GM19043 (cell line): ENCODE results near the gene GALE.
A peak's percentile ranks its signal among the peaks of the same experiment; 100 is the strongest.
"Not testable (repeated sequence)": the region's sequence is repeated elsewhere in the genome, so short reads cannot be mapped to it uniquely, and the experiment has no call there.

Experiments used
- ATAC-seq: cut with Tn5 transposase; IDR thresholded peaks from one replicate; pipeline ENCODE4 v1.9.1; 2021; ENCODE audit warnings: low read depth; ENCODE audit not compliant: unreplicated experiment

The GALE gene

GRCh38 chr1:23793861-23794731 is 6.5 kb downstream of the GALE start:
- no peak for ATAC-seq

- ATAC-seq, result no peak
Measured at GRCh38 chr1:23793018-23793781, 7.4 kb downstream of the GALE start.

GRCh38 chr1:23792151-23792945 is 8.2 kb downstream of the GALE start:
- no peak for ATAC-seq

- ATAC-seq, result no peak
Measured at GRCh38 chr1:23791516-23792047, 9.0 kb downstream of the GALE start.

- ATAC-seq, result peak; percentile 93
Measured at GRCh38 chr1:23790696-23791515, 9.6 kb downstream of the GALE start, which contains the start of gene LYPLA2. LYPLA2 (plus strand) TSS chr1:23791145; CDS start chr1:23792683, 1,538 bp downstream.

GRCh38 chr1:23788695-23789094 is 11.9 kb downstream of the GALE start:
- ATAC-seq, result no peak

- no peak for ATAC-seq
Measured at GRCh38 chr1:23787701-23788100, 12.9 kb downstream of the GALE start.

- no peak for ATAC-seq
Measured at GRCh38 chr1:23784846-23785245, 15.7 kb downstream of the GALE start.

GRCh38 chr1:23783141-23783540 is 17.4 kb downstream of the GALE start:
- ATAC-seq, result not testable (repeated sequence)

GRCh38 chr1:23779826-23780371 is 20.7 kb downstream of the GALE start:
- no peak for ATAC-seq

GRCh38 chr1:23777979-23778814 is 22.4 kb downstream of the GALE start, which contains the start of gene PITHD1:
PITHD1 (plus strand) TSS chr1:23778418; CDS start chr1:23778516, 98 bp downstream.
- peak; percentile 46 for ATAC-seq

- ATAC-seq, result no peak
Measured at GRCh38 chr1:23776217-23776616, 24.3 kb downstream of the GALE start.

- no peak for ATAC-seq
Measured at GRCh38 chr1:23774174-23774880, 26.2 kb downstream of the GALE start.

- ATAC-seq, result no peak
Measured at GRCh38 chr1:23772854-23773242, 27.7 kb downstream of the GALE start.

- peak; percentile 51 for ATAC-seq
Measured at GRCh38 chr1:23772049-23772853, 28.3 kb downstream of the GALE start.

- no peak for ATAC-seq
Measured at GRCh38 chr1:23768733-23769132, 31.8 kb downstream of the GALE start.

GRCh38 chr1:23763041-23763577 is 37.4 kb downstream of the GALE start:
- no peak for ATAC-seq
